Astrocyte of the cerebellum (primary cell): ENCODE data around the gene POLG2.

Source experiments
- DNase-seq: peaks from one replicate; pipeline ENCODE4 v3.0.0-alpha.2; 2011; ENCODE audit warnings: low read depth
- H3K4me3 ChIP-seq: 2 replicates; pipeline ENCODE4 v1.5.1; 2011; ENCODE audit warnings: mild to moderate bottlenecking, low read depth, low read length, moderate library complexity
- in situ Hi-C: cut with HindIII; loops from 2 replicates; pipeline ENCODE4 v1.10.0; 2017; ENCODE audit warnings: low sequenced_read_pairs
- TF ChIP-seq, protein P1 (sequence below): IDR thresholded peaks from 2 replicates; pipeline ENCODE4 v1.5.1; 2012; ENCODE audit warnings: low read length, low read depth, moderate library complexity, mild to moderate bottlenecking; ENCODE audit errors: missing control alignments

POLG2 gene

DNA sequence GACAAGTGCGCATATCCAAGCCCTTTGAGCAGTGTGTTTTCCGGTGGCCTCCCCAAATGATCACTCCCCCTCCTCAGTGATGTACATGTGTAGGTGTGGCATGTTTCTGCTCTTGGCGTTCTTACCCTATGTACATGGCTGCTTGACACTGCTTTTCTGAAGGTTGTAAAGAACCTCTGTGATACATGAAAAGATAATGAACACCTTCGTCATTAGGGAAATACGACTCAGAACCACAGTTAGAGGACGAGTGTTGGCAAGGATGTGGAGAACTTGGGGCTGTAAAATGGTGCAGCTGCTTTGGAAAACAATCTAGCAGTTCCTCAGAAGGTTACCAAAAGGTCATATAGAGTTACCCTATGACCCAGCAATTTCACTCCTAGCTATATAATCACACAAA, 38.5 kb upstream of the POLG2 start:
- no peak for DNase-seq
- H3K4me3 ChIP-seq, result no peak overlapping the region
- TF ChIP-seq, protein P1, sequence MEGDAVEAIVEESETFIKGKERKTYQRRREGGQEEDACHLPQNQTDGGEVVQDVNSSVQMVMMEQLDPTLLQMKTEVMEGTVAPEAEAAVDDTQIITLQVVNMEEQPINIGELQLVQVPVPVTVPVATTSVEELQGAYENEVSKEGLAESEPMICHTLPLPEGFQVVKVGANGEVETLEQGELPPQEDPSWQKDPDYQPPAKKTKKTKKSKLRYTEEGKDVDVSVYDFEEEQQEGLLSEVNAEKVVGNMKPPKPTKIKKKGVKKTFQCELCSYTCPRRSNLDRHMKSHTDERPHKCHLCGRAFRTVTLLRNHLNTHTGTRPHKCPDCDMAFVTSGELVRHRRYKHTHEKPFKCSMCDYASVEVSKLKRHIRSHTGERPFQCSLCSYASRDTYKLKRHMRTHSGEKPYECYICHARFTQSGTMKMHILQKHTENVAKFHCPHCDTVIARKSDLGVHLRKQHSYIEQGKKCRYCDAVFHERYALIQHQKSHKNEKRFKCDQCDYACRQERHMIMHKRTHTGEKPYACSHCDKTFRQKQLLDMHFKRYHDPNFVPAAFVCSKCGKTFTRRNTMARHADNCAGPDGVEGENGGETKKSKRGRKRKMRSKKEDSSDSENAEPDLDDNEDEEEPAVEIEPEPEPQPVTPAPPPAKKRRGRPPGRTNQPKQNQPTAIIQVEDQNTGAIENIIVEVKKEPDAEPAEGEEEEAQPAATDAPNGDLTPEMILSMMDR, result no peak
- in situ Hi-C loops, result no loop called here

DNA sequence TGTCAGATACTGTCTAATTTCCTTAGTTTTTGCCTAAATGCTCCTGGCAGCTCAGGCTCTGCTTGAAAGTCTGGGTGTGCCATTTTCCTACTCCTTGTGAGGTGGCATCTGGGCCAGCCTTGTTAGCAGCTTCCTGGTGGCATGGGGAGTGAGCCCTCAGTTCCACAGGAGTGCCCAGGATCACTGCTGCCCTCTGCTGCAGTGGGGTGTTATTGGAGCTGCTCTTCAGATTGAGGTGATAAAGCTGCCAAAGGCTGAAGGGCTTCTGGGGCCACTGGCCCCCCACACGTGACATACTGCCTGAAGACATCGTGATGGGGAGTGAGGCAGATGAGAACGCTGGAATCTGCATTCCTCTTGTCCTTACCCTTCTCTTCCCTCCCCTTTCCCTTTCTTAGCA, 37.3 kb upstream of the POLG2 start:
- H3K4me3 ChIP-seq, result no peak overlapping the region
- no peak for DNase-seq
- TF ChIP-seq, protein P1, result no peak
- in situ Hi-C loops, result no loop called here

- no peak for DNase-seq
- TF ChIP-seq, protein P1, result no peak
- in situ Hi-C loops, result no loop called here
- no peak overlapping the region for H3K4me3 ChIP-seq
Measured at GRCh38 chr17:64533784-64534183, 36.9 kb upstream of the POLG2 start.

GRCh38 chr17:64532409-64532808, 35.6 kb upstream of the POLG2 start:
- in situ Hi-C loops, result no loop called here
- DNase-seq, result no peak
- TF ChIP-seq, protein P1, result no peak
- H3K4me3 ChIP-seq, result no peak overlapping the region

GRCh38 chr17:64531955-64532371, 35.1 kb upstream of the POLG2 start:
- TF ChIP-seq, protein P1, result no peak
- no peak overlapping the region for H3K4me3 ChIP-seq
- peak; percentile 70 for DNase-seq
- in situ Hi-C loops, result no loop called here

GRCh38 chr17:64529221-64529620, 32.4 kb upstream of the POLG2 start:
- TF ChIP-seq, protein P1, result no peak
- in situ Hi-C loops, result no loop called here
- DNase-seq, result no peak

DNA sequence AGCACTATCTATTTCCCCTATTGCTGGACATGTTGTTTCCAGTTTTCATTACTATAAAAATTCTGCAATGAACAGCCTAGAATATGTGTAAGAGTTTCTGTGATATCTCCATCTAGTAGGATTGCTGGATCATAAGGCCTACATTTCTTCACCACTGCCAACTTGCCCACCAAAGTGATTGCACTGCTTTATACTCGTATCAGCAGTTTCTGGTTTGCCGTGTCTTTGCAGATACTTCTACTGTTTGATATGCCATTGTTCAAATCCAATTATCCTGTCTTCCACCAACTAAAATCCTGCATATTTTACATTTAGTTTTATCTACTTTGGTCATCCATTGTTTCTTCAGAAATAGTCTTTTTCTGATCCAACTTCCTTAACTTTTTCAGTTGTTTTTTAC, 31.1 kb upstream of the POLG2 start:
- H3K4me3 ChIP-seq, result no peak overlapping the region
- DNase-seq, result no peak
- in situ Hi-C loops, result no loop called here
- TF ChIP-seq, protein P1, result no peak

More at GRCh38 chr17:64529221-64529620, 32.4 kb upstream of the POLG2 start:
- no peak overlapping the region for H3K4me3 ChIP-seq
